GM21528 (cell line): Measurements from ENCODE around the gene FITM1.

Experiments used
- ATAC-seq: cut with Tn5 transposase; IDR thresholded peaks from one replicate; pipeline ENCODE4 v1.9.1; 2021; ENCODE audit warnings: mild to moderate bottlenecking, moderate library complexity; ENCODE audit not compliant: unreplicated experiment, low FRiP score

FITM1 gene

GRCh38 chr14:24116128-24116814, 14.2 kb upstream of the FITM1 start:
- no peak for ATAC-seq

DNA sequence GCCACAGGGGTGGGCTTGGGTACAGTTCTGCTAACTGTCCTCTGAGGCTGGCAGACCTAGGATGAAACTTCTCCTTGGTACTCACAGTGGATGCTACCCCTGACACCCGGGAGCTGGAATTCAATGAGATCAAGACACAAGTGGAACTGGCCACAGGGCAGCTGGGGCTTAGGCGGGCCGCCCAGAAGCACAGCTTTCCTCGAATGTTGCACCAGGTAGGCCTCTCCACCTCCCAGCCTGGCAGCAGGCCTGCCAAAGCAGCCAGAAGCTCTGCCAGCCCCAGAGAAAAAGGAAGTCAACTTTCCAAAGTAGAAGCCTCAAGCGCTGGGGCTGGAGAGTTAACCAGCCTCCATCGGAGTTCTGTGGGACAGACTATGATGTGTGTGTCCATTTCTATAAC, 13.3 kb upstream of the FITM1 start:
- no peak for ATAC-seq

GRCh38 chr14:24119691-24120090, 10.8 kb upstream of the FITM1 start:
- ATAC-seq = no peak

DNA sequence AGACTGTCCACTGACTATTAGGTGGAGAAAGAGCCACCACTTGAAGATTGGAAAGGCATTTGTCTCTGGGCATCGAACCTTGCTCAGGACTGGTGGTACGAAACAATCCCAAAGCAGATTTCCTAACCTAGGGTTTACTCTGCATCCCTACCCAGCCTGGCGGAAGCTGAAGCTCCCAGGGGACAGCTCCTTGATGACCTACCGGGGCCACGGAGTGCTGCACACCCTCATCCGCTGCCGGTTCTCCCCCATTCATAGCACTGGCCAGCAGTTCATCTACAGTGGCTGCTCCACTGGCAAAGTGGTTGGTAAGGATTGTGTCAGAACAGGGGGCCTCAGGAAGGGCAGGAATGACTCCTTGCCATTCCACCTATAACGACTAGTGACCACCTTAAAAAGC, 9.2 kb upstream of the FITM1 start:
- ATAC-seq = no peak

- ATAC-seq = no peak
These were observed 8.0 kb upstream of the FITM1 start for GRCh38 chr14:24122416-24122815.

DNA sequence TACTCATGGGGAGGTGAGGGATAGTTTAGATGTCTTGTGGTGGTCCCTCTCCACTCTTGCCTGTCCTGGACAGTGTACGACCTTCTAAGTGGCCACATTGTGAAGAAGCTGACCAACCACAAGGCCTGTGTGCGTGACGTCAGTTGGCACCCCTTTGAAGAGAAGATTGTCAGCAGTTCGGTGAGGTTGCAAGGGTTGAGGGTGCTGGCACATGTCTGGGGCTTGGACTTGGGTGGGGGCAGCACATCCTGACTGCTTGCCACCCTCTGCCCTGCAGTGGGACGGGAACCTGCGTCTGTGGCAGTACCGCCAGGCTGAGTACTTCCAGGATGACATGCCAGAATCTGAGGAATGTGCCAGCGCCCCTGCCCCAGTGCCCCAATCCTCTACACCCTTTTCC, 7.6 kb upstream of the FITM1 start:
- ATAC-seq = no peak

DNA sequence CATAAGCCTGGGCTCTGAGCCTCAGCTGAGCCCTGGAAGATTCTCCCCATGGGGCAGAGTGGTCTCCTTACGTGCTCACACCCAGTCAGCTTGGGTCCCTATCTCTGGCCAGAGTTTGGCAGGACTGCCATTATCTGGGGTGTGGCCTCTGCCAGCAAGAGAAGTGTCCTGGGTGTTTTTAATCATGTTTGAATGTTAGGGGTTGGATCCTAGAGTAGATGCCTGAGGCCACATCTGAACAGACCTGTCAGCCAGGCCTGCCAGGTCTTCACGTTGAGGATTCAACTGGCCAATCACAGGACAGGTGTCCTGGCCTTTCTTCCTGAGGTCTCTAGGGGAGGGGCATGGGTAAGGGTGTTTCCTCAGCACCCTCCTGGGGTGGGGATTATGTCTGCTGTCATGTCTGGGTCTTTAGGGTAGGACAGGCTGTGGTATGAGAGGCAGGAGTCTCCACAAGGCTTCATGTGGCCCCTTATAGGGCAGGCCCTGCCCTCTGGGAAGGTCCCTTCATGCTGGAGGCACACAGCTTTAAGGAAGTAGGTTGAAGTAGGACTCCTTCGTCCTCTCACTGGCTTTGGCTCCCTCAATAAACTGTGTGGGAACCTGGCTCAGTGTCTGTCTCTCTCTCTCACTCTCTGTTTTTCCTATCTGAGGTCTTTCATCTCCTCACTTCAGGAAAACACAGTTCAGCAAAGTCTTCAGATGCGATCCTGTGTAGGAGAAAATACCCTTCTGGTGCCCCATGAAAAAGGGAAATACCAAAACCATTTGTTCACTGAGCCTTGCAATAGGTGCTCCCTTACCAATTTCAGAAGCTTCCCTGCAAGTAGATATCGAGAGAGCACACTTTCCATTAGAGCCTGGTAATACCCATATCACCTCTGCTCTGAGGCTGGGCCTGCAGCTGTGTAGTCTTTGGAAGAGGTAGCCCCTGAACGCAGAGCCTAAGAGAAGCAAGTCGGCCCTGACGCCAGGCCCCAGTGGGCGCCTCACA, 6.7 kb upstream of the FITM1 start:
- ATAC-seq = no peak

- no peak for ATAC-seq
These were observed 3.5 kb upstream of the FITM1 start for GRCh38 chr14:24126939-24127338.

DNA sequence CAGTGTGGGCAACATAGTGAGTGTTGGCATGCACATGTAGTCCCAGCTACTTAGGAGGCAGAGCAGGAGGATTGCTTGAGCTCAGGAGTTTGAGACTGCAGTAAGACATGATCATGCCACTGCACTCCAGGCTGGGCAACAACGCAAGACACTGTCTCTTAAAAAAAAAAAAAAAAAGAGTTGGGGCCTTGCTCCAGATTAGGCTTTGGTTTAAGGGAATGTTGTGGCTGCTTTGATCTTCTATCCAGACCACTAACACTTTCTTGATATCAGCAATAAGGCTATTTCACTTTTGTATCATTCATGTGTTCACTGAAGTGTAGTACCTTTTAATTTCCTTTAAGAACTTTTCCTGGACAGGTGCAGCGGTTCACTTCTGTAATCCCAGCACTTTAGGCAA, 2.8 kb upstream of the FITM1 start:
- no peak for ATAC-seq

DNA sequence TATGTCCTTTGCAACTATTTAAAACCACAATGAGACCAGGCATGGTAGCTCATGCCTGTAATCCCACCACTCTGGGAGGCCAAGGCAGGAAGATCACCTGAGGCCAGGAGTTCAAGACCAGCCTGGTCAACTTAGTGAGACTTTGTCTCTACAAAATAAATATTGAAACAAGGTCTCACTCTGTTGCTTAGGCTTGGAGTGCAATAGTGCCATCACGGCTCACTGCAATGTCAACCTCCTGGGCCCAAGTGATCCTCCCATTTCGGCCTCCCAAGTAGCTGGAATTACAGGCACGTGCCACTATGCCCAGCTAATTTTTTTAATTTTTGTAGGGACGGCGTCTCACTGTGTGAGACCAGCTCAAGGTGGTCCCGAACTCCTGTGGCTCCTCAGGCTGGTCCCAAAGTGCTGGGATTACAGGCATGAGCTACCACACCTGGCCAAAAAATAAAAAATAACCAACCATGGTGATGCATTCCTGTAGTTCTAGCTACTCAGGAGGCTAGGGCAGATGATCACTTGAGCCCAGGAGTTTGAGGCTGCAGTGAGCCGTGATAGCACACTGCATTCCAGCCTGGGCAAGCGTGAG, 955 bp upstream of the FITM1 start:
- ATAC-seq = no peak

GRCh38 chr14:24130717-24131548, 474 bp downstream of the FITM1 start:
- ATAC-seq = no peak

DNA sequence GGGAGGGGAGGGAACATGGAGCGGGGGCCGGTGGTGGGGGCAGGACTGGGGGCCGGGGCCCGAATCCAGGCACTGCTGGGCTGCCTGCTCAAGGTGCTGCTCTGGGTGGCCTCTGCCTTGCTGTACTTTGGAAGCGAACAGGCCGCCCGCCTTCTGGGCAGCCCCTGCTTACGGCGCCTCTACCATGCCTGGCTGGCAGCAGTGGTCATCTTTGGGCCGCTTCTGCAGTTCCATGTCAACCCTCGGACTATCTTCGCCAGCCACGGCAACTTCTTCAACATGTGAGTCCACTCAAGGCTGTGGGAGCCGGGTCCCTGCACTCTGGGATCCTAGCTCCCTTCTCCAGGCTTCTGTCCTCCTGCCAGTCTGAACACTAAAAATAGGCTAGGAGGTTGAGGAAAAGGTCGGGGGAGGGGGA, 1.1 kb downstream of the FITM1 start:
- no peak for ATAC-seq

- no peak for ATAC-seq
These were observed 1.7 kb downstream of the FITM1 start for GRCh38 chr14:24132061-24132685.

- no peak for ATAC-seq
These were observed 2.5 kb downstream of the FITM1 start for GRCh38 chr14:24132976-24133375.

GRCh38 chr14:24133735-24134134, 3.3 kb downstream of the FITM1 start:
- ATAC-seq = no peak

GRCh38 chr14:24135584-24135833, 5.0 kb downstream of the FITM1 start:
- peak; percentile 2 for ATAC-seq

- ATAC-seq = peak; percentile 80
These were observed 5.6 kb downstream of the FITM1 start, which contains the start of gene PSME1 for GRCh38 chr14:24135834-24136683. Gene PSME1 (plus strand): TSS chr14:24136194. CDS start chr14:24136263, 69 bp downstream.

GRCh38 chr14:24136684-24137528, 6.4 kb downstream of the FITM1 start:
- no peak for ATAC-seq
